ENCODE measurements around the gene HHIPL1. TPM values are rescaled to one million over a fixed set of nuclear protein-coding genes. Genes with fewer than 3 reads are reported as not detected.
"Not testable (repeated sequence)": the region's sequence is repeated elsewhere in the genome, so short reads cannot be mapped to it uniquely, and the experiment has no call there.

Gene HHIPL1
- polyA plus RNA-seq, 1 donor from 2014 or later = 0.24 TPM

DNA sequence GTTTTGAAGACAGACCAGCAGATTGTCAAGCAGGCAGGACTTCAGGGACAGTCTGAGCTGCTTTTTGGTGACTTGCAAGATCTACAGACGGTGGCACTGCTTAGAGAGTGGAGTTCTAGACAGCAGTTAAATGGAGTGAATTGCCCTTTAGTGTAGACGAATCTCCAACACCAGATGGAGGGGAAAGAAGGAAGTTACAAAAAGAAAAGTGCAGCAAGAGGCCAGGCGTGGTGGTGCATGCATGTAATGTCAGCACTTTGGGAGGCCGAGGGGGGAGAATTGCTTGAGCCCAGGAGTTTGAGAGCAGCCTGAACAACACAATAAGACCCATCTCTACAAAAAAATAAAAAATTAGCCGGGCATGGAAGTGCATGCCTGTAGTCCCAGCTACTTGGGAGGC lies 8.4 kb upstream of the HHIPL1 start:
- Mint-ChIP-seq H3K4me3 (no peak overlapping the region), H3K36me3 (peaks cover 2% of the 10 kb centered on the region), H3K27ac (peak overlapping the region in 1 of 3 donors; percentile 84), H3K4me1 (peaks cover 0 to 2% (median 0%) of the 10 kb centered on the region in 3 donors), H3K27me3 (peaks cover 7% of the 10 kb centered on the region), H3K9me3 (no peaks in the 10 kb centered on the region)

DNA sequence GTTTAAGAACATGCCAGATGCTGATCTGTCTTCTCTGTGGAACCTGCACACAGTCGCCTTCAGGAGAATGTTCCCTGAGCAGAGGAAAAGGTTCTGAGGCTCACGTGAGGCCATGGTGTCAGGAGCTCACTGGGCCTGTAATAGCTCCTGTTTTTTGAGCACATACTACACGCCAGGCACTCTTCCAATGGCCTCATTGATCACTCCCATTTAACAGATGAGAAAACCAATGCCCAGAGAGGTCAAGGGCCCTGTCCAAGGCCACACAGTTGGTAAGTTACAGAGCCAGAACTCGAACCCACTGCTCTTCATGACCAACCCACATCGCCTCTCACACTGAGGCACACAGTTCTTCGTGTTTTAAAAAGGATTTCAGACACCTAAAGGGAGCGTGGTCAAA lies 7.3 kb upstream of the HHIPL1 start:
- peaks cover 7% of the 10 kb centered on the region for H3K27me3 Mint-ChIP-seq

DNA sequence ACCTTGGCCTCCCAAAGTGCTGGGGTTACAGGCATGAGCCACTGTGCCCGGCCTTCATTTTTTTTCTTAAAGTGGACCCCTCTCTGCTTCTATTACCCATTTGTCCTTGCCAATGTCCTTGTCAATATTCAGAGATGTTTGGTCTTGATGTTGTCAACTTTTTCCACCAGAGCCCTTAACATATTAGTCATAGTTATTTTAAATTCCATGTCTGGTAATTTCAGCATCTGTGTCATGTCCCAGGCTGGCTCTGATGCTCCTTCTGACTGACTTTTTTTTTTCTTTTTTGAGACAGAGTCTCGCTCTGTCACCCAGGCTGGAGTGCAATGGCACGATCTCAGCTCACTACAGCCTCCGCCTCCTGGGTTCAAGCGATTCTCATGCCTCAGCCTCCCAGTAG lies 2.2 kb upstream of the HHIPL1 start:
- not testable (repeated sequence) for H3K9me3 Mint-ChIP-seq, H3K4me1 Mint-ChIP-seq, H3K27ac Mint-ChIP-seq, H3K36me3 Mint-ChIP-seq, H3K27me3 Mint-ChIP-seq, H3K4me3 Mint-ChIP-seq

More for the DNA sequence above, 7.3 kb upstream of the HHIPL1 start:
- H3K36me3 Mint-ChIP-seq = peaks cover 2% of the 10 kb centered on the region
- no peaks in the 10 kb centered on the region for H3K9me3 Mint-ChIP-seq
- no peak overlapping the region for H3K4me3 Mint-ChIP-seq
- peak overlapping the region in 1 of 3 donors; percentile 39 for H3K27ac Mint-ChIP-seq
- H3K4me1 Mint-ChIP-seq = peaks cover 0 to 2% (median 0%) of the 10 kb centered on the region in 3 donors

DNA sequence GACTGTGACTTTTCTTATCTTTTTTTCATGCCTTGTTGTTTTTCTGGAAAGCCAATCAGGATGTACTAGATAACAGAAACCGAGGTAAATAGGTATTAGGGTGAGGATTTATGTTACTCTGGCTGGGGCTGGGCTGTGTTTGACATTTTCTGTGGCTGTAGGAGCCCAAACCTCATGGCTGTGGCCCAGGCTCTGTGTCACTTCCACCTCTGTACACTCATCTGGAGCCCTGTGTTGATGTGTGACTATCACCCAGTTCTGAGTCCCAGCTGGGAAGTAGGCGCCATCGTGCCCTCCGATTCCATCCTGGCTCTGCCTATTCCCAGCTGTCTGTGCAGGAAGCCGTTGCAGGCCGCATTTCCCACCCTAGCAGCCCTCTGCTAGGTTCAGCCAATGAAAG lies 1.6 kb upstream of the HHIPL1 start:
- H3K27ac Mint-ChIP-seq = no peak overlapping the region
- no peaks in the 10 kb centered on the region for H3K36me3 Mint-ChIP-seq
- H3K4me1 Mint-ChIP-seq = no peaks in the 10 kb centered on the region
- no peak overlapping the region for H3K4me3 Mint-ChIP-seq
- H3K9me3 Mint-ChIP-seq = no peaks in the 10 kb centered on the region
- H3K27me3 Mint-ChIP-seq = peaks cover 8% of the 10 kb centered on the region

DNA sequence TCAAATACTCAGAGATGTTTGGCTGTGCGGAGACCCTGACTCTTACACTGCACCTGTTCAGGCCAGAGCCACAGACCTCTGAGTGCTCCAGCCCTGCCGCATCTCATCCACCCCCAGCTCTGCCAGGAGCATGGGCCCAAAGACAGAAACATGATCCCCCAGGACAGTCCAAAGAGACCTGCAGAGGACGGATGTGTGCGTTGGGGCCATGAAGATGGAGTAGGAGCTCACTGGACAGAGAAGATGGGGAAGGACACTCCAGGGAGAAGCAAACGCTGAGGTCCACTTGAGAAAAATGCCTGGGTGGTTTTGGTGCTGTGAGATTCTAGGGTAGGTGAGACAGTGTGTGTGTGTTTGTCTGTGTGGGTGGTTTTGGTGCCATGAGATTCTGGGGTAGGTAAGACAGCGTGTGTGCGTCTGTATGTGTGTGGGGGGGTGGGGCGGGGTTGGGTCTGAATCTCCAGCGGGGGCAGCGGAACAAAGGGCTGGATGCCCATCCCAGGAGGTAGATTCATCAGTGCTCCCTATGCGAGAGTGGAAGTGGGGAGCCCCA lies 818 bp upstream of the HHIPL1 start:
- H3K4me1 Mint-ChIP-seq = no peaks in the 10 kb centered on the region
- H3K36me3 Mint-ChIP-seq = no peaks in the 10 kb centered on the region
- H3K27ac Mint-ChIP-seq = no peak overlapping the region
- H3K27me3 Mint-ChIP-seq = peaks cover 8% of the 10 kb centered on the region
- H3K4me3 Mint-ChIP-seq = no peak overlapping the region
- no peaks in the 10 kb centered on the region for H3K9me3 Mint-ChIP-seq

DNA sequence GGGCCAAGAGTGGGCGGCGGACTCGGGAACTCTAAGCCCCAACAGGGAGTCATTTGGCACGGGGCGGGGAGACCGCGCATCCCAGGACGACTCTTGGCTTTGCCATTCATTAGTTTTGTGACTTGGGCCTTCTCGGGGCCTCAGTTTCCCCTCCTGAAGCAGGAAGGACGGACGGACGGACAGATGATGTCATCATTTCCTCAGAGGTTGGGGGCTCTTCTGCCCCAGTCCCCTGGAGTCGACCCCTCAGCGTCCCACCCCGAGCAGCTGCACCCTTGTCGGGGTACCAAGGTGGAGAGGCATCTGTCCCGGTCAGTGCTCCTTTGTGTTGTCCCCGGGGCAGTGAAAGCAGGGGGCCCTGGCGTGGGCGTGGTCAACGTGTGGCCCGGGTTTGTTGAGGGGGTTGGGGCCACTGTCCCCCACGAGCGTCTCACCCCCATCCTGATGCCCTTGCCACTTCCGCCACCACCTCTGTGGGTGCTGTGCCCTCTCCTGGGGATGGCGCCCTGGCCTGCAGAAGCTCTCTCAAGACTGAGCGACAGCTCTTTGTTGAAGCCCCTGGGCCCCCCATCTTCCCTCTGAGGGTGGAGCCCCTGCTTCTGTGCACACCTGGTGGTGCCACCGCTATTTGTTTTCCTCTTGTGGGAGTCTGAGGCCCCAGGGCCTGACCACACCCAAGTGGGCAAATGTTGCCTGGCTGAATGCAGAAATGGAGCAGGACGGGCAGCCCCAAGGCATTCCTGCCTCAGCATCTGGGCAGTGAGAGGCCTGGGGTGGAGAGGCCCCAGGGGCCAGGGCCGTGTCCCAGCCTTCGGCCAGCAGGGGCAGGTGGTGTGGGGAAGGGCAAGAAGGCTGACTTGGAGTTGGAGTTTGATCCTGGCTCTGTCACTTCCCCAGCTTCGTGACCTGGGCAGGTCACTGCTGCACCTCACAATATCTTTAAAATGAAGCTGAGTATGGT lies 896 bp downstream of the HHIPL1 start:
- H3K27me3 Mint-ChIP-seq = peaks cover 16% of the 10 kb centered on the region
- no peaks in the 10 kb centered on the region for H3K9me3 Mint-ChIP-seq
- peak overlapping the region in 2 of 4 donors; percentile 24 to 43 for H3K4me3 Mint-ChIP-seq
- H3K27ac Mint-ChIP-seq = no peak overlapping the region
- H3K4me1 Mint-ChIP-seq = no peaks in the 10 kb centered on the region
- H3K36me3 Mint-ChIP-seq = no peaks in the 10 kb centered on the region

DNA sequence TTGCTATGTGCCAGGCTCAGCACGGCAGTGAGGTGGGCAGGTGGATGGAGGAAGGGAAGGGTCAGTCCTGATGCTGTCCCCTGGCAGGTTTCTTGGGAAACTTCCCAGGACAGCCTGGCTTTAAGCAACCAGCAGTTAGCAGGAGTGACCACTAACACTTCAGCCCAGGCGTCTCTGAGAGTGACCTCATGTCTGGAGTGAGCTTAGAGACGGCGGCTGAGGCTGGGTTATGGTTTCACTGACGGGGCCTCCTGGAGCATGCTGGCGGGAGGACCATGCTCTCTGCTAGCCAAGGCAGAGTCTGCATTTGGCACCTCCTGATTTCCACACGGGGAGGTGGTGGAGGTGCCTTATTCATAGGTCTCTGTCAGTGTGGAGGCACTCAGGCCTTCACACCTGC lies 2.5 kb downstream of the HHIPL1 start:
- Mint-ChIP-seq H3K36me3 (no peaks in the 10 kb centered on the region), H3K27ac (no peak overlapping the region), H3K27me3 (peaks cover 16% of the 10 kb centered on the region), H3K4me3 (no peak overlapping the region), H3K4me1 (no peaks in the 10 kb centered on the region), H3K9me3 (no peaks in the 10 kb centered on the region)

DNA sequence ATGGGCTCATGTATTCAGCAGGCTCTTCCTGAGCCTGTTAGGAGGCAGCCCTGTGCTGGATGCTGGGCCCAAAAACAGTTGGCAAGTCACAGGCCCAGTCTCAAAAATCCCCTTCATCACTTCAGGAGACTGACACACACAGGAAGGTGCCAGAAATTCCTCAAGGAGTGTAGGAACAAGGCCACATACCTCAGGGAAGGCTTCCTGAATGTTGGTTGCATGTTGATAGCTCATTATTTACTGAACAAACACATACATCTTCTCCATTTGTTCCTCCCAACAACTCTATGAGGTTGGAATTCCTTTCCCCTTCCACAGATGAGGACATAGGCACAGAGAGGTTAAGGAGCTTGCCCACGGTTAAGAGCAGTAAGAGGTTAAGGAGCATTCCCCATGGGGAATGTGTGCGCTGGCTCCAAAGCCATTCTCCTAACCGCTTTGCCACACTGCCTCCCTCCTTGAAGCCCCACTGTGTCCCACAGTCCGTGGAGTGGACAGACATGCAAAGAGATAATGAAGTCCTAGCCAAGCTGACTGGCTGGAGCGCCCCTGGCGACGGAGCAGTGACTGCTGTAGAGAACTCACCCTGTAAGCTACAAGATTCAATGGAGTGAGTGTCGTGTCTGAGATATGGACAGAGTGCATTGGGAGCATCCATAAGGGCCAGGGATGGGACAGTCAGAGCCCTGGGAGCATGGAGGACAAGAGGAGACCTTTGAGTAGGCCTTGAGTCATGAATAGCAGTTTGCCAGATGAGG lies 3.3 kb downstream of the HHIPL1 start:
- Mint-ChIP-seq H3K4me1 (no peaks in the 10 kb centered on the region), H3K27me3 (peaks cover 16% of the 10 kb centered on the region), H3K36me3 (no peaks in the 10 kb centered on the region), H3K4me3 (no peak overlapping the region), H3K27ac (no peak overlapping the region), H3K9me3 (no peaks in the 10 kb centered on the region)

DNA sequence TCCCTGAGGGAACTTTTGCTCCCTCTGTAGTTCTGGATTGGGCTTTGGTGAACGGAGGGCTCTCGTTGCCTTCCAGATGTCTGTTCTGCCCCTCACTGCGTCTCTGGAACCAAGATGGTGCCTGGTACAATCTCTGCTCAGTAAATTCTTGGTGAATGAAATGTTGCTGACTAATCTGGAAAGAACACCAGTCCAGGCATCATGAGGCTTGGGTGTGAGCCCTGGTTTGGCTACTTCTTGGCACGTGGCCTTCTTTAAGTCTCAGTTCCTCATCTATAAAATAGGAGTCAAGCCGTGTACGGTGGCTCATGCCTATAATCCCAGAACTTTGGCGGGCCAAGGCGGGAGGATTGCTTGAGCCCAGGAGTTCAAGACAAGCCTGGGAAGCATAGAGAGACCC lies 4.3 kb downstream of the HHIPL1 start:
- Mint-ChIP-seq H3K4me3 (no peak overlapping the region), H3K27me3 (peaks cover 21% of the 10 kb centered on the region), H3K27ac (no peak overlapping the region), H3K4me1 (no peaks in the 10 kb centered on the region), H3K9me3 (no peaks in the 10 kb centered on the region), H3K36me3 (no peaks in the 10 kb centered on the region)

DNA sequence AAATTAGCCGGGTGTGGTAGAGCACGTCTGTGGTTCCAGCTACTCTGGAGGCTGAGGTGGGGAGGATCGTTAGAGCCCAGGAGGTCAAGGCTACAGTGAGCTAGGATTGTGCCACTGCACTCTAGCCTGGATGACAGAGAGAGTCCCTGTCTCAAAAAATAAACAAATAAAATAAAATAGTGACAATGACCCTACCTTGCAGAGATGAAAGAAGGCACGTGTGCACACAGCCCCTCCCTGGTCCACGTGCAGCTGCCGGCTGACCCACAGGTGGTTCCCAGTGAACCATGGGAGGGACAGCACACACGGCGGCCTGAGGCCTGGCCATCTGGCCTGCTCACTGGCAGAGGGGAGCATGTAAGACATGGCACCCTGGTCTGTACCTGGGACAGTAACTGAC lies 4.7 kb downstream of the HHIPL1 start:
- Mint-ChIP-seq H3K27me3 (peaks cover 22% of the 10 kb centered on the region), H3K4me1 (no peaks in the 10 kb centered on the region), H3K4me3 (no peak overlapping the region), H3K36me3 (no peaks in the 10 kb centered on the region), H3K27ac (no peak overlapping the region), H3K9me3 (peaks cover 0 to 3% (median 2%) of the 10 kb centered on the region in 3 donors)

DNA sequence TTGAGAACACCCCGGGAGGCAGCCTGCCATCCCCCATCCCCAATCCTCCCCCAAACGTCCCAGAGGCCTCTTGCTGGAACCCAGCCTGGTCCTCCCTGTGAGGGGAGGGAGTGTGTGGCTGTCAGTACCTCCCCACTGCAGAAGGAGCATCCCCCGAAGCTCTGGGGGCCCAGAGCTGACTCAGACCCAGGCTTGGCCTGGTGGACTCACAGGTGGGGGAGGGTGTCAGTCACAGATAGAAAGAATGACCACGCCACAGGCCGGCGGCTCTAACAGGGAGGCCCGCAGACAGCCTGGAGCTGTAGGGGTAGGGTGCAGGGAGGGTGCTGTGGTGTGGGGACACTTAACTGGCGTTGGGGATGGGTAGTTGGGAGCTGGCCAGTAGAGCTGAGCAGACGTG lies 5.3 kb downstream of the HHIPL1 start:
- no peaks in the 10 kb centered on the region for H3K36me3 Mint-ChIP-seq
- no peaks in the 10 kb centered on the region for H3K4me1 Mint-ChIP-seq
- H3K4me3 Mint-ChIP-seq = no peak overlapping the region
- no peak overlapping the region for H3K27ac Mint-ChIP-seq
- peaks cover 24% of the 10 kb centered on the region for H3K27me3 Mint-ChIP-seq
- peaks cover 0 to 4% (median 3%) of the 10 kb centered on the region in 3 donors for H3K9me3 Mint-ChIP-seq

DNA sequence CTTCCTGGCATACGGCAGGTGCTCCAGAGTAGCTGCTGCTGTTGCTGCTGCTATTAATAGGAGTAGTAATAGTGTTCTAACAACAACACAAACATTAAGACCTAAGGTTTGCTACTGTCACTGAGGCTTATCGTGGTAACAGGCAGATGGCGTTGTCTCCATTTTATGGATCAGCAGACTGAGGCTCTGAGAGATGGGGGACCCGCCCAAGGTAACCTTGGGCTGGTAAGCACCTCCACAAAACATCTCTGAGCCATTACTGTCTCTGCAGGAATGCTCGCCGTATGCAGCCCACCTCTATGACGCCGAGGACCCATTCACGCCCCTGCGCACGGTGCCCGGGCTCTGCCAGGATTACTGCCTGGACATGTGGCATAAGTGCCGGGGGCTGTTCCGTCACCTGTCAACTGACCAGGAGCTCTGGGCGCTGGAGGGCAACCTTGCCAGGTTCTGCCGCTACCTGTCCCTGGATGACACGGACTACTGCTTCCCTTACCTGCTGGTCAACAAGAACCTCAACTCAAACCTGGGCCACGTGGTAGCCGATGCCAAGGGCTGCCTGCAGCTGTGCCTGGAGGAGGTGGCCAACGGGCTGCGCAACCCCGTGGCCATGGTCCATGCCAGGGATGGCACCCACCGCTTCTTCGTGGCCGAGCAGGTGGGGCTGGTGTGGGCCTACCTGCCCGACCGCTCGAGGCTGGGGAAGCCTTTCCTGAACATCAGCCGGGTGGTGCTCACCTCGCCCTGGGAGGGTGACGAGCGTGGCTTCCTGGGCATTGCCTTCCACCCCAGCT lies 7.2 kb downstream of the HHIPL1 start:
- Mint-ChIP-seq H3K36me3 (no peaks in the 10 kb centered on the region), H3K27me3 (peaks cover 26% of the 10 kb centered on the region), H3K4me3 (no peak overlapping the region), H3K27ac (no peak overlapping the region), H3K9me3 (peaks cover 0 to 4% (median 3%) of the 10 kb centered on the region in 3 donors), H3K4me1 (no peaks in the 10 kb centered on the region)

DNA sequence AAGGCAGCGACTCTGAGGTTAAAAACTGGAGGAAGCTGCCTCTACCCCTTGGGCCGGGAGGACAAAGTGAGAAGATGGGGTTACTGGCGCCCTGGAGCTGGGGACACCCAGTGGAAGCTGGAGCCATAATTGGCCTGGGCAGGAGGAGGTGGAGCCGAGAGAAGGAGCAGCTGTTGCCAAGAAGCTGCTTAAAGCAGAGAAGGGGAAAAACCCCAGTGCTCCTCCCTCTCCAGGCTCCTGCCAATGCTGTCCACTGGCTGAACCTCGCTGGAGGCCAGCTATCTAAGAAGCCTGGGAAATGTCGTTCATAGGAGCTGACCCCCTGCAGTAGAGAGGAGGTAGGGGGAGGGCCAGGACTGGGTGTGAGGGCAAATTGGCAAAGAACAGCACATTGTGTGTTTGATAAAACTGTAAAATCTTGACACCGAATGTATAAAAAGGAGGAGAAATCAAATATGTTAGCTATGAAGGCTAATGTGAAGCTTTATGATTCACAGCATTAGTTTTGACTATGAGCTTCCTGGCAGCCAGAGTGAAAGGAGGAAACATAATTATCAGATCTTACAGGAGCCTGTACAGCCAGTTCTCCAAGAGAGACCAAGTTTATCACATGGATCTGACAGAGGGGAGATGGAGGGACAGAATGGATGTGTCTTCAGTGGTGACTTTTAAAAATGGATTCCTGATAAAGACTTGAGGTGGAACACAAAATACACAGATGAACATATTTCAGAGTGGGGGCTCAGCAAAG lies 9.5 kb downstream of the HHIPL1 start:
- Mint-ChIP-seq H3K27ac (no peak overlapping the region), H3K4me3 (no peak overlapping the region), H3K36me3 (no peaks in the 10 kb centered on the region), H3K9me3 (peaks cover 0 to 4% (median 3%) of the 10 kb centered on the region in 3 donors), H3K27me3 (peaks cover 43% of the 10 kb centered on the region), H3K4me1 (peaks cover 0 to 2% (median 1%) of the 10 kb centered on the region in 3 donors)

DNA sequence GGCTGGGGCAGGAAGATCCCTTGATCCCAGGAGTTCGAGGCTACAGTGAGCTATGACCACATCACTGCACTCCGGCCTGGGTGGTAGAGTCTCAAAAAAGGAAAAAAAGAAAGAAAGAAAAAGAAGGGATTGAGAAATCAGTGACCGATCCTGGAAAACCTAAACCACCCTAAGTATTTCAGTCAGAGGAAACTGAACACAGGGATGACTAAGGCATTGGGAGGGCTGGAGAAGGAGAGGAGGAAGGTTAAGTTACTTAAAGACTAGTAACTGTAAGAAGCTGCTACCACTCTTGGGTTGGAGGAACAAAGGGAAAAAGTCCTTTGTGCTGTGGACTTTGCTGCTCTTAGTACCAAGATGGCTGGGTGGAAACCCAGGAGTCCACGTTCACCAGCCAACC lies 10.6 kb downstream of the HHIPL1 start:
- Mint-ChIP-seq H3K27me3 (peaks cover 45% of the 10 kb centered on the region), H3K9me3 (peaks cover 0 to 4% (median 3%) of the 10 kb centered on the region in 3 donors)

More for the DNA sequence above, 10.6 kb downstream of the HHIPL1 start:
- peaks cover 0 to 2% (median 1%) of the 10 kb centered on the region in 3 donors for H3K4me1 Mint-ChIP-seq
- H3K27ac Mint-ChIP-seq = no peak overlapping the region
- H3K4me3 Mint-ChIP-seq = no peak overlapping the region
- no peaks in the 10 kb centered on the region for H3K36me3 Mint-ChIP-seq
